Ureter (tissue), 1 donor: ENCODE results near the gene EDC3. TPM values are rescaled to one million over a fixed set of nuclear protein-coding genes. Genes with fewer than 3 reads are reported as not detected.
"Not testable (repeated sequence)": the region's sequence is repeated elsewhere in the genome, so short reads cannot be mapped to it uniquely, and the experiment has no call there.

ENCODE experiments used
- DNase-seq: peaks from one replicate; pipeline ENCODE4 v3.0.0-alpha.2; 2020; ENCODE audit warnings: low spot score
- total RNA-seq: library from RNA; stranded (reverse); gene quantifications from one replicate; pipeline ENCODE4 v1.2.4, GENCODE V29; 2023
- donor health status: DM: yes; HTN: yes; CAD: no.

Gene EDC3
- total RNA-seq, 1 donor from 2014 or later, result 40.4 TPM

DNA sequence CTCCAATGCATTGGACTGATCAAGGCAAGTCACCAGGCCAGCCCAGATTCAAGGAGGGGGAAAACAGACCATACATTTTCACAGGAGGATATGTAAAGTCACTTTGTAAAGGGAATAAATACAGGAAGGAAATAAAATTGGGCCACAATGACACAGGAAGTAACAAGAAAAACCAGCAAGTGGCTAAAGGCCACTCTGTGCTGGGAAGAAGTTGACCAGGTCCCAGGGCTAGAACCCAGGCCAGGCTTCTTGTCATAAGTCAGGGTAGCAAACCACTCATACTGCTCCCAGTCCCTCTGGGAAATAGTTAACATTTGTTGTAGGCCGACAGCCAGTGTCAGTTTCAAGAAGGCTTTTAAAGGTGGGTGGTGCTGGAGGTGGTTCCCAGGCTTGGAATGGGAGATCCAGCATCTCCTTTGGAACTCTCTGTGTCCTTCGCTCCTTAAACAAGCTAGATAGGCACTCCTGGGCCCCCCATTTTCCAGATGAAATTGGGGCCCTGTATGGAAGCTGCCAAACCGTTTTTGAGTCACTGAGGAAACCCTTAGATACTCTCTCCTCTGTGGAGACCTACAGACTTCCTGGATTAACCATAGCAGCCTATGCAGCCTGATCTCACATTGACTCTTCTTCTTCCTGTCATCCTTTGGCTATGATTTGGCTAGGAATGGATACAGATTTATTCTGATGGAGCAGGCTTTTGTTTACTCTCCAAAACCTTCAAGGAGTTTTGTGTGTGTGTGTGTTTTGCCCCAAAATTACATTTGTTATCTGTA is 14.7 kb upstream of the EDC3 start:
- no peak for DNase-seq

GRCh38 chr15:74709892-74710291 is 14.1 kb upstream of the EDC3 start:
- no peak for DNase-seq

- no peak for DNase-seq
Measured at GRCh38 chr15:74709011-74709410, 13.2 kb upstream of the EDC3 start.

GRCh38 chr15:74696808-74697207 is 984 bp upstream of the EDC3 start:
- DNase-seq, result no peak

DNA sequence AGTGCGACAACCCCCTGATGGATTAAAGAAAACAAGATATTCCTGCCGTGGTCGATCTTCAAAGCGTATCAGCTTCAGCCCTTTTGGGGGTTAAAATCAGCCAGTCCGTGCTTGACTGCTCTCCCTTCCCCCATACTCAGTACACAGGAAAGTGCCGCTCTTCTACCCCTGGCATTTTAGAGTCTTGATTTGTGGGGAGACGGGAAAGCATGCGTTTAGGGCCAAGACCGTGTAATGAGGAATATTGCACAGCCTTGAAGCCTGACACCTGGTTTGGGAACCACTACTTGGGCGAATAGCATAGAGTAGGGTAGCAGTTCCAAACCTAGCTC is 540 bp upstream of the EDC3 start:
- no peak for DNase-seq

- no peak for DNase-seq
Measured at GRCh38 chr15:74692327-74692726, 3.5 kb downstream of the EDC3 start.

DNA sequence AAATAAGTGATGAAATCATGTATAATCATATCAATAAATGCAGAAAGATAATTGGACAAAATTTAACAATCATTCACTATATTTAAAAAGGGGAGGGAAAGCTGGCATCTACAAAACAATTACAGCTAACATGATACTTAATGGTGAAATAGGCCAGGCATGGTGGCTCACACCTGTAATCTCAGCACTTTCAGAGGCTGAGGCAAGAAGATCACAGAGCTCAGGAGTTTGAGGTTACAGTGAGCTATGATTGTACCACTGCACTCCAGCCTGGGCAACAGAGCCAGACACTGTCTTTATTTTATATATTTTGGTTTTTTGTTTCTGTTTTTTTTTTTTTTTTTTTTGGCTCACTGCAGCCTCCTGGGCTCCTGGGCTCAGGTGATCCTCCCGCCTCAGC is 12.1 kb downstream of the EDC3 start:
- DNase-seq, result no peak

DNA sequence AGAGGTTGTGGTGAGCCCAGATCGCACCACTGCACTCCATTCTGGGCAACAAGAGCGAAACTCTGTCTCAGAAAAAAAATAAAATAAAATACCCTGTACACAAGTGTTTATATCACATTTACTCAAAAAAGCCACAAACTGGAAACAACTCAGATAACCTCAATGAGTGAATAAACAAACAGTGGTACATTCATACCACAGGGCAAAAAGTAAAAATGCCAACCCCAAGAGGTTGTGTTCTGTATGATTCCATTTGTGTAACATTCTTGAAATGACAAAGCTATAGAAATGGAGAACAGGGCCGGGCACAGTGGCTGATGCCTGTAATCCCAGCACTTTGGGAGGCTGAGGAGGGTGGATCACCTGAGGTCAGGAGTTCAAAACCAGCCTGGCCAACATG is 12.9 kb downstream of the EDC3 start:
- no peak for DNase-seq

DNA sequence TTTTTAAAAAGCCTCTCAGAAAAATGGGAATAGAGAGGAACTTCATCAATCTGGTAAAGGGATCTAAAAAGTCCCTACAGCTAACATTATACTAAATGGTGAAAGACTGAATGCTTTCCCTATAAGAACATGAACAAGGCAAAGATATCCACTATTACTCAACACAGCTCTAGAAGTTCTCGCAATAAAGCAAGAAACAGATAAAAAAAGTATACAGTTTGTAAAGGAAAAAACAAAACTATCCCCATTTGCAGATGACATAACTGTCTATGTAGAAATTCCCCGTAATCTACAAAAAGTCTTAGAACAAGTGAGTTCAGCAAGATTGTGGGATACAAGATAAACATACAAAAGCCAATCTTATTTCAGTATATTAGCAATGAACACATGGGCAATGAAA is 15.4 kb downstream of the EDC3 start:
- no peak for DNase-seq

DNA sequence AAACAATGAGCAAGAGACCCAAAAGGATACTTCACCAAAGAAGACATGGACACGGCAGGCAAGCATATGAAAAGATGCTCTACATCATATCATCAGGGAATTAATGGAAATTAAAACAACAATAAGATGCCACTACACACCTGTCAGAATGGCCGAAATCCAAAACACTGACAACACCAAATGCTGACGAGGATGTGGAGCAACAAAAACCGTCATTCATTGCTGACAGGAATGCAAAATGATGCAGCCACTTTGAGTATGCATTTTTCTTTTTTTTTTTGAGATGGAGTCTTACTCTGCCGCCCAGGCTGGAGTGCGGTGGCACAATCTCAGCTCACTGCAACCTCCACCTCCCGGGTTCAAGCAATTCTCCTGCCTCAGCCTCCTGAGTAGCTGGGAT is 19.0 kb downstream of the EDC3 start:
- no peak for DNase-seq

DNA sequence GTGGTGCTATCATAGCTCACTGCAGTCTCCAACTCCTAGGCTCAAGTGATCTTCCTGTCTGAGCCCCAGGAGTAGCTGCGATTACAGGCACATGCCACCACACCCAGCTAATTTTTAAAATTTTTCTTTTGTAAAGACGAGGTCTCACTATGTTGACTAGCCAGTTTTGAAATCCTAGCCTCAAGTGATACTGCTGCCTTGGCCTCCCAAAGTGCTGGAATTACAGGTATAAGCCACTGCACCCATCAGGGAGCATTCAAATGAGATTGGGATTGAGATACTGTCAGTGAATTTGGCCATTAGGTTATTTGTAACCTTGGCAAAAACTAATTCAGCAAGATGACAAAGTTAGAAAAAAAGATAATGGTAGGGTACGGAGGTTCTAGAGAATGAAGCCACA is 21.7 kb downstream of the EDC3 start:
- no peak for DNase-seq

DNA sequence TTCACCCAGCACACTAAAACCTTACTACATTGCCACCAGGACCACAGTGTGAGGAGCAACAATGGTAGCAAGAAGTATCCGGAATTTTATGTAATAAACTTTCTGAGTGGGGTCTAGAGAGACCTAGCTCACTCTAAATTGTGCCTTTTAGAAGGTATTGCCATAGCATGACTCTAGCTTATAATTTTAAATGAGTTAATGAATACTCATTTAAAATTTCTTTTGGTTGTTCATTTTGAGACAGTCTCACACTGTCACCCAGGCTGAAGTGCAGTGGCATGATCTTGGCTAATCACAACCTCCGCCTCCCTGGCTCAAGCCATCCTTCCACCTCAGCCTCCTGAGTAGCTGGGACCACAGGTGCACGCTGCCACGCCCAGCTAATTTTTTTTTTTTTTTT is 26.2 kb downstream of the EDC3 start:
- no peak for DNase-seq

- DNase-seq, result no peak
Measured at GRCh38 chr15:74667975-74668374, 27.8 kb downstream of the EDC3 start.

GRCh38 chr15:74664670-74665069 is 31.2 kb downstream of the EDC3 start:
- DNase-seq, result no peak

- no peak for DNase-seq
Measured at GRCh38 chr15:74664028-74664616, 31.7 kb downstream of the EDC3 start.

GRCh38 chr15:74663303-74664027 is 32.4 kb downstream of the EDC3 start:
- no peak for DNase-seq

GRCh38 chr15:74662064-74662860 is 33.6 kb downstream of the EDC3 start:
- DNase-seq, result no peak

GRCh38 chr15:74661280-74661679 is 34.5 kb downstream of the EDC3 start:
- DNase-seq, result not testable (repeated sequence)

GRCh38 chr15:74657846-74658245 is 38.0 kb downstream of the EDC3 start:
- no peak for DNase-seq

DNA sequence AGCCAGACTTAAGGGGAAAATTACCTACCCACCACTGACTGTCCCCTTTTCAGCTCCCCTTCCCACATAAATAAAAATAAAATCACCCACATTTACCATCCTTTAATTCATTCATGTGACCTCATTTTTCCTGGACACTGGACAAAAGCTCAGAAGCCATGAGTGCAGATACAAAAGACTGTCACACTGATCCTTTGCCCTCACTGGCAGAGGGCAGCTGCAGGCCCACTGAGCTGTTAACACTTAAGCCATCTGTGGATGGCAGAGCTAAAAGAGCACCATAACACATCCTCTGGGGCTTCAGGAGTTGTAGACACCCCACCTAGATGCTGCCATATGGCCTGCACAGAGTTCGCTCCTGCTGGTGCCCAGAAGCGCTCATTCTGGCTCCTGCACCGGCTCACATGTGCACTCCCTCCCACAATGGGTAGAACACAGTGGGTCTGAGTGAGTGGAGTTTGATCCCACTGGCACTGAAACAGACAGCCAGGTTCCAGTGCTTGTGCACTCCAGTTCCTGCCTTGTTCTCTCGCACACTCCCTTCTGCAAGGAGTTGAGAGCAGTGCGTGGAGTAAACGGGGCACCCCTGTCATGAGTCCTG is 38.8 kb downstream of the EDC3 start:
- no peak for DNase-seq

- no peak for DNase-seq
Measured at GRCh38 chr15:74655424-74655823, 40.4 kb downstream of the EDC3 start.
